ENCODE measurements around the gene PIK3CB.
A peak's percentile ranks its signal among the peaks of the same experiment; 100 is the strongest.
"Not testable (repeated sequence)": the region's sequence is repeated elsewhere in the genome, so short reads cannot be mapped to it uniquely, and the experiment has no call there.

Gene PIK3CB

GRCh38 chr3:138834596-138835396 is at the start of gene PIK3CB:
Gene PIK3CB (minus strand): TSS chr3:138834928. CDS start chr3:138759343, 75,585 bp downstream.
- DNase-seq: peak; percentile 66

- no peak for DNase-seq
These were observed 46.5 kb upstream of the PIK3CB start for GRCh38 chr3:138881233-138881632.

- DNase-seq: no peak
These were observed 45.0 kb upstream of the PIK3CB start for GRCh38 chr3:138879541-138880380.

GRCh38 chr3:138877226-138877625 is 42.5 kb upstream of the PIK3CB start:
- DNase-seq: no peak

GRCh38 chr3:138875754-138876664 is 41.3 kb upstream of the PIK3CB start:
- DNase-seq: no peak

- no peak for DNase-seq
These were observed 40.5 kb upstream of the PIK3CB start for GRCh38 chr3:138875096-138875753.

- DNase-seq: no peak
These were observed 38.9 kb upstream of the PIK3CB start for GRCh38 chr3:138873471-138874278.

- no peak for DNase-seq
These were observed 37.9 kb upstream of the PIK3CB start for GRCh38 chr3:138872632-138873031.

- no peak for DNase-seq
These were observed 33.3 kb upstream of the PIK3CB start for GRCh38 chr3:138867996-138868395.

- DNase-seq: no peak
These were observed 29.0 kb upstream of the PIK3CB start for GRCh38 chr3:138863776-138864113.

- DNase-seq: peak; percentile 23
These were observed 28.4 kb upstream of the PIK3CB start for GRCh38 chr3:138862924-138863775.

GRCh38 chr3:138862531-138862923 is 27.8 kb upstream of the PIK3CB start:
- no peak for DNase-seq

- no peak for DNase-seq
These were observed 27.1 kb upstream of the PIK3CB start for GRCh38 chr3:138861798-138862197.

- no peak for DNase-seq
These were observed 22.1 kb upstream of the PIK3CB start for GRCh38 chr3:138856799-138857198.

- DNase-seq: no peak
These were observed 20.2 kb upstream of the PIK3CB start for GRCh38 chr3:138854940-138855339.

GRCh38 chr3:138854204-138854603 is 19.5 kb upstream of the PIK3CB start:
- DNase-seq: no peak

- DNase-seq: no peak
These were observed 15.4 kb upstream of the PIK3CB start for GRCh38 chr3:138850151-138850550.

- no peak for DNase-seq
These were observed 14.7 kb upstream of the PIK3CB start for GRCh38 chr3:138849222-138849940.

- DNase-seq: no peak
These were observed 14.0 kb upstream of the PIK3CB start for GRCh38 chr3:138848696-138849095.

- not testable (repeated sequence) for DNase-seq
These were observed 12.1 kb upstream of the PIK3CB start for GRCh38 chr3:138846824-138847223.
